Stimulated activated CD4-positive, alpha-beta T cell treated with anti-CD3 and anti-CD28 coated beads, TNF-alpha, amount 100 ng/mL, for 48 hours (primary cell): Measurements from ENCODE around the gene STYXL2.

Source experiments
- DNase-seq, 3 donors: peaks; one replicate each; pipeline ENCODE4 v3.0.0-alpha.2; 2020; ENCODE audit warnings: low read depth in 3 of 3

Gene STYXL2

DNA sequence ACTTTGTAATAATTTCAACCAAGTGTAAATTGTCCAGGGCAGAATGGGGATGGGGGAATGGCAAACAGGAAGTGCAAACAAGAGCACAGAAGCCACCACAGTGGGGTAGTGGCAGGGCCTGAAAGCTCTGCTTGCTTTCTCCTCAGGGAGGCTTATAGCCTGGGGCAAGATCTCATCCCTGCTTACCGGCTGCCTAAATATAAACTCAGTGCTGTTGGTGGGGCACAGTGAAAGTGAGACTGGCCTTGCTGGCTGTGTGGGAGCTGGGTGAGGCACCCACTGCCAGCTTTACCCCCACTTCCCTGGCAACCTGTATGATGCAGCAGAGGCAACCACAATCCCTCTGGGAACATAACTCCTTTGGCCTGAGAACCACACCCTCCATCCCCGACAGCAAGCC is 15.2 kb downstream of the STYXL2 start:
- no peak for DNase-seq

DNA sequence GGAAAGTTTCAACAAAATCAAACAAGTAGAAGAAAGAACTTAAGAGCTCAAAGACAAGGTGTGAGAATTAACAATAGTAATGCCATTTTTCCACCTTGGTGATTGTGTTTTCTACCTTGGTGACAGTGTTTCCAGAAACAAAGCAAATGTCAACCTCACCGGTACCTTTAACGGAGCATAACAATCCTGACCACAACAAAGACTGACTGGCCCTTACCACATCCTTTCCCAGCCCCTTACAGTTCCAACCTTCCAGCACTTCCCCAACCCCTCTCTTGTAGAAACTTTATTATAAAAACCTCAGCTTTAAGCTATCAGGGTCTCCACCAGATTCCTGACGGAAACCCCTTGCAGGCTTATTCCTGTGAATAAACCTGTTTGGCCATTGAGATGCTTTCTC is 16.7 kb downstream of the STYXL2 start:
- DNase-seq, result no peak

DNA sequence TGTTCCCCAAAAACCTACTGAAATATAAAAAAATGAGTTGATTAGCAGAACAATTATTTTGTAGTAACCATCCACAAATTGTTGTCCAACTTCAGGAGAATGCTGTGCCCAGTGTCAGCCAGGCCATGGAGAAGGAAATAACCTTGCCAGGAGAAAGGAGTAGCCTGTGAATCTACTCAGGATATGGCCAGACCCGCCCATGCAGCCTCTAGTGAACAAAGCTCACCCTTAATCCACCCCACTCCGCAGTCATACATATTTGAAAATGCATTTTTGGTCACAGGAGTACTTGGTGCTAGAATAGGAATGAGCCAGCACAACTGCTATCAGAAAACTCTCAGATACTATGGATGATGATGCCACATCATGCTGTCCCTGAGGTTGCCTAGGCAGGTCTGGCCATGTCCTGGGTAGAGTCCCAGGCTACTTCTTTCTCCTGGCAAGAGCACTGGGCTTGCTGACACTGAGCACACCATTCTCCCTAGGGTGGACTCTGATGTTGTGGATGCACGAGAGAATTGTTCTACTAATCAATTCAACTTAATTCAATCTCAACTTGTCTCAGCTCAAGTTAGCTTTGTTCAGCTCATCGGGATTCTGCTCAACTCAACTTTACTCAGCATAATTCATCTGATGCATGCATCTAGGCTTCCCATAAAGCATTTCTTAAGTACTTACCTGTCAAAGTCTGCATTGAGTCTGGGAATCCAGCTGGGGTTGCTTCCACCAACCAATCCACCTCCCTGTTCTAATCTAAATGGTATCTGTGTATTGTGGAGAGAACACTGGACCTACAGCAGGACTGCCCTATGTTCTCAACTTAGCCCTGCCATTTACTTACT is 18.2 kb downstream of the STYXL2 start:
- DNase-seq, result no peak

DNA sequence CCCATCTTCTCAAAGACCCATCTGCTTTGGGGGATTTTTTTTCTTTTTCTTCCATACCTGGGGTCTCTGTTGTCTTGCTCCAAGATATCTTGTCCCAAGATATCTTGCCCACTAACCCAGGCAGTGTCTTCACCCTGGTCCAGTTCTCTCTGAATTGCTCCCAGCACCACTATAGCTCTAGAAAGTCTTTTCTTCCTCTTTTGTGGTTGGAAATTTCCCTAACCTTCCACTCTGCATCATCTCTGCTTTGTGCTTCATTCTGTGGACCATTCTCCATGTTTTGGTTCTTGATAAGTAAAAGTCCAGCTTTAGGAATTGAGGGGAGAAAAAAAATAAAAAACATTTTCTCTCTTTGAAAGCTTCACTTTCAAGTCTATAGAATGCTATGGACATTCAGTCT is 20.9 kb downstream of the STYXL2 start:
- DNase-seq, result no peak

DNA sequence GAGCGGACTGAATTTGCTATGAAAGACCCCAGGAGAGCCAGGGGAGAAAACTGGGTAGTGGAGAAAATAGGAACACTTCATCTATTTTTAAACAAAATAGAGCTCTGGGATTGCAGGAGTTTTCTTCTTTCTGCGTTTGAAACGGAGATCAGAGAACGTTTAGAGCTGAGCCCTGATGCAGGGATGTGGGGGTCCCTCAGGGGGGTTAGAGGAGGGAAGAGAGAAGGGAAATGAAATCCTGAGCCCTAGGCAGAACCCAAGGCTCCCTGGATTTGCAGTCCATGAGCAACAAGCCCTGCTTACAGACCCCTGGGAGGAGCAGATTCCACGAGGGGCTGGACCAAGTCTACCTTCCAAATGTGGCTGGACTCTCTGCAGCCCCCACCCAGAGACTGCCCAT is 21.8 kb downstream of the STYXL2 start:
- DNase-seq, result no peak

DNA sequence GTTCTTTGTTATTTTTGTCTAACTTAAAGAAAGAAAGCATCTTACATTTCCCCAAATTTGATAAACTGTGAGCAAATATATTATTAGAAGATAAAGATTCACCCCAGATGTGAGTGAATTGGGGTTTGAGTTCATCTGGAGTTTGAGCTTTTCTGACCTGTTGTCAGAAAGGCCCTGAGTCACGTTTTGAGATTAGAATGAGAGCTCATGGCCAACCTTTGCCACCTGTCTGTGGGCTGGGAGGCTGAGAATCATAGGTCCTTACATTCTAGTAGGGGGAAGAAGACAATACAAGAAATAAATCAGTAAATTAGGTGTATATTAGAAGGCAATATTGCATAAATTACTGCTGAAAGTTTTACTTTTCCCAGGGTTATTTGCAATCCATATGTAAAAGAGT is 22.3 kb downstream of the STYXL2 start:
- no peak for DNase-seq

DNA sequence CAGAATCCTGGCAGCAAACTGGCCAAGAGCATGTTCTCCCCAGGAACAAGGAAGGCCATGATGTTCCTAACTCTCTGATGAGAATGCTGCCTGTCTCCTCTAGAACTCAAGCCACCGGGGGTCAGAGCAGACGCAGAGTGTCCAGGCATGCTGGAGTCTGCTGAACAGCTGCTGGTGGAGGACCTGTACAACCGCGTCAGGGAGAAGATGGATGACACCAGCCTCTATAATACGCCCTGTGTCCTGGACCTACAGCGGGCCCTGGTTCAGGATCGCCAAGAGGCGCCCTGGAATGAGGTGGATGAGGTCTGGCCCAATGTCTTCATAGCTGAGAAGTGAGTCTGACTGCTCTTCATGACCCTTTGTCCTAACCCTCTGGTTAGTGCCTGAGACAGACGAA is 23.4 kb downstream of the STYXL2 start:
- no peak for DNase-seq

DNA sequence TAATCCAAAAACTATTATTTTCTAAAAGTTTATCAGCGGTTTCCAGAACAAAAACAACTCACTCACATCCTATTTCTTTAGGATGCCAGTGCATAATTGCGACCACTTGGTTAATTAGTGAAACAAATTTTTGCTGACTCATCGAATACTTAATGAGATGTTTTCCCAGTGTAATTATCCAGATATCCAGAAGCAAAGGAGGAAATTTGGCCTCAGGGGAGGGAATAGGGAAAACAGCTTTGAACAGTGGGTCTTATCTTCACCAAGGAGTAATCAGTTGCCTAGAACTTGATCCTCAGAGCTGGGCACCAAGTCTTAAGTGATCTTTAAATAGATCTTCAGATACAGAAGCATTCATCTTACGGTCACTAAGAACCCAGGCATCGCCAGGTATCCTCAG is 24.3 kb downstream of the STYXL2 start:
- DNase-seq, result no peak

DNA sequence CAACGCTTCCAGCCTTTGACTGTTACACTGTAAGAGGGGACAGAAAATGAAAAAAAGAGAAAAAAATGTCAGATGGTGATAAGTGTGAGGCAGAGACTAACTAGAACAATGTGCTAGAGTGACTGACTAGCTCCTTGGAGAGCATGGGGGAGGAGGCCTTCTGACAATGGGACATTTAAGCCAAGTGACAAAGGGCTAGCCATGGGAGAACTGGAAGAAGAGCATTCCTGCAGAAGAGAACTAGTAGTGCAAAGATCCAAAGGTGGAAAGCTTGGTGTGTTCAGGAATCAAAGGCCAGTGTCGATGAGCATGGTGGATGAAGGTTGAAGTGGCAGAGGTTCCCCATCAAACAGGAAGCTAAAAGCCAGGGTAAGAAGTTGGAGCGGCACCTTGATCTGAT is 25.8 kb downstream of the STYXL2 start:
- DNase-seq, result no peak

DNA sequence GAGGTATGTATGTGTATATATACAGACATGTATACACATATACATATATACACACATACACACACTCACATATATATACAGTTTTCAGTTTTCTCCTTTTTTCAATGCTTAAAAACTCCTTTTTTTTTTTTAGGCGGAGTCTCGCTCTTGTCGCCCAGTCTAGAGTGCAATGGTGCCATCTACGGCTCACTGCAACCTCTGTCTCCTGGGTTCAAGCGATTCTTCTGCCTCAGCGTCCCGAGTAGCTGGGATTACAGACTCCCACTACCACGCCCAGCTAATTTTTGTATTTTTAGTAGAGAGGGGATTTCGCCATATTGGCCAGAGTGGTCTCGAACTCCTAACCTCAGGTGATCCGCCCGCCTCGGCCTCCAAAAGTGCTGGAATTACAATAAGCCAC is 27.0 kb downstream of the STYXL2 start:
- no peak for DNase-seq

DNA sequence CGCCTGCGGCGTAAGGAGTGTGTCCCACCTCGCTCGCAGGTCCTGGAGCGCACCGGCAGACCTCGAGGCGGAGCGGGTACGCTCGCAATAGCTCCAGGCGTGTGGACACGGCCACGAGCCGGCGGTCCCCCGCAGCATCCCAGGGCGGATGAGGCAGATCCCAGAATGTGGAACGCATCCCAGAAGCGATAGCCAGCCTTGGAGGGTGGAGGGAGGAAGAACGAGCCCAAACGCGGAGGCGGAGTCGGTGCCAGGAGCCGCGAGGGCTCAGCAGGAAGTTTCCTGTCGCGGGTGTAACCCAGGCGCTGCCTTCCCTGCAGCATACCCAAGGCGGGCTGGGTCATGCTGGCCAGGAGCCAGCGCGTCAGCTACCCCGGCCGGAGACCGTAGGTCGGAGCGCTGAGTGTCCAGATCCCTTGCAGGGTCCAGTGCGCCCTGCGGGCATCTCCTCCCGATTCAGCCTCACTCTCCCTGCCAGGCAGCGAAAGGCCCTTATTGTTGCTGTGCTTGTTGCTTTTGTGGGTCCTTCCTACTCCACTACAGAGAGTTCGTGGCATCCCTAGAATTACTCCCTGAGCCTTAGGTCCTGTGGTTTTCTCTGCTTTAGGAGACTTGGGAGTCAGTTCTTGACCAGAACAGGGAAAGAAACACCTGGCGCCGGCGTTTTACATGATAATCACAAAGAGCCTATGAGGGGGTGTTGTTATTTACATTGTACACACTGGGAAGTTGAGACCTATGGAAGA is 27.7 kb downstream of the STYXL2 start:
- DNase-seq, result no peak

DNA sequence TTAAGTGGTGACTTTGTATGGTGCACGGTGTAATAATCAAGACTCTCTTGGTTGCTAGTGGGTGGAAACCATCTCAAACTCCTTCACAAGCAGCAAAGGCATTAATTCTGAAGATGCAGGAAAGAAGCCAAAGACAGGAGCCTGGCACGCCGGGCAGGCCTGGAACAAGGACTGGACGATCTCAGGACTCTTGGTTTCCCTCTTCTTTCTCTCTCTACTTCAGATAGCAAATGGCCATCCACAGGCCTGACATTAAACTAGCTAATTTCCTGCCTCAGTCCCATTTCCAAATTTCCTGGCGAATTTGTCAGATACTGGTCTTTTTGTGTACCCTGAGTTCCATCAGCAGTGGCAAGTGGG is 28.2 kb downstream of the STYXL2 start:
- DNase-seq, result no peak

DNA sequence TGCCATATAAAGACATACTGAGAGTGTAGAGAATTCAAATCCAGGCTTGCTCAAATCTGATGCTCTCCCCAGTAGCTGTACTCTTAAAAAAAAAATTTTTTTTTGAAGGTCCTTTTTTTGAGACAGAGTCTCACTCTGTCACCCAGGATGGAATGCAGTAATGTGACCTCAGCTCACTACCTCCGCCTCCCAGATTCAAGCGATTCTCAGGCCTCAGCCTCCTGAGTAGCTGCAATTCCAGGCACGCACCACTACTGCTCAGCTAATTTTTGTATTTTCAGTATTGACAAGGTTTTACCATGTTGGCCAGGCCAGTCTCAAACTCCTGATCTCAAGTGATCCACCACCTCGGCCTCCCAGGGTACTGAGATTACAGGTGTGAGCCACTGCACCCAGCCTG is 28.7 kb downstream of the STYXL2 start:
- no peak for DNase-seq

DNA sequence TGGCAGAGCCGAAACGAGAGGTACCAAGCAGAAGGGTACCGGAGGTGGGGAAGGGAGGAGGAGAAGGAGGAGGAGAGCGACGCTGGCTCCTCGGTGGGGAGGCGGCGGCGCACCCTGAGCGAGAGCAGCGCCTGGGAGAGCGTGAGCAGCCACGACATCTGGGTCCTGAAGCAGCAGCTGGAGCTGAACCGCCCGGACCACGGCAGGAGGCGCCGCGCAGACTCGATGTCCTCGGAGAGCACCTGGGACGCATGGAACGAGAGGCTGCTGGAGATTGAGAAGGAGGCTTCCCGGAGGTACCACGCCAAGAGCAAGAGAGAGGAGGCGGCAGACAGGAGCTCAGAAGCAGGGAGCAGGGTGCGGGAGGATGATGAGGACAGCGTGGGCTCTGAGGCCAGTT is 32.4 kb downstream of the STYXL2 start:
- no peak for DNase-seq

DNA sequence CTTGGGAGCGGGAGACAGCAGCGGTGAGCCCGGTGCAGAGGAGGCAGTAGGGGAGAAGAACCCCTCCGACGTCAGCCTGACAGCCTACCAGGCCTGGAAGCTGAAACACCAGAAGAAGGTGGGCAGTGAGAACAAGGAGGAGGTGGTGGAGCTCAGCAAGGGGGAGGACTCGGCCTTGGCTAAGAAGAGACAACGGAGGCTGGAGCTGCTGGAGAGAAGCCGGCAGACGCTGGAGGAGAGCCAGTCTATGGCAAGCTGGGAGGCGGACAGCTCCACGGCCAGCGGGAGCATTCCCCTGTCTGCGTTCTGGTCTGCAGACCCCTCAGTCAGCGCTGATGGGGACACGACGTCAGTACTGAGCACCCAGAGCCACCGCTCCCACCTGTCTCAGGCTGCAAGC is 32.9 kb downstream of the STYXL2 start:
- no peak for DNase-seq

DNA sequence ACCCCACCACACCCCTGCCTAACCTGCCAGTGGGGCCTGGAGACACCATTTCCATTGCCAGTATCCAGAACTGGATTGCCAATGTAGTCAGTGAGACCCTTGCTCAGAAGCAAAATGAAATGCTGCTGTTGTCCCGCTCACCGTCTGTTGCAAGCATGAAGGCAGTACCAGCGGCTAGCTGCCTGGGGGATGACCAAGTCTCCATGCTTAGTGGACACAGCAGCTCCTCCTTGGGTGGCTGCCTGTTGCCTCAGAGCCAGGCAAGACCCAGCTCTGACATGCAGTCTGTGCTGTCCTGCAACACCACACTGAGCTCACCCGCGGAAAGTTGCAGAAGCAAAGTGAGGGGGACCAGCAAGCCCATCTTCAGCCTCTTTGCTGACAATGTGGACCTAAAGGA is 33.4 kb downstream of the STYXL2 start:
- DNase-seq, result no peak

DNA sequence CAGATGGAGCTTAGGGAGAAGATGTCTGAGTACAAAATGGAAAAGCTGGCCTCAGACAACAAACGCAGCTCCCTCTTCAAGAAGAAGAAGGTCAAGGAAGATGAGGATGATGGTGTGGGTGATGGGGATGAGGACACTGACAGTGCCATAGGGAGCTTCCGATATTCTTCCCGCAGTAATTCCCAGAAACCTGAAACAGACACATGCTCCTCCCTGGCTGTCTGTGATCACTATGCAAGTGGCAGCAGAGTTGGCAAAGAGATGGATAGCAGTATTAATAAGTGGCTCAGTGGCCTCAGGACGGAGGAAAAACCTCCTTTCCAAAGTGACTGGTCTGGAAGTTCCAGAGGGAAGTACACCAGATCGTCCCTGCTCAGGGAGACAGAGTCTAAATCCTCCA is 33.8 kb downstream of the STYXL2 start:
- DNase-seq, result no peak

DNA sequence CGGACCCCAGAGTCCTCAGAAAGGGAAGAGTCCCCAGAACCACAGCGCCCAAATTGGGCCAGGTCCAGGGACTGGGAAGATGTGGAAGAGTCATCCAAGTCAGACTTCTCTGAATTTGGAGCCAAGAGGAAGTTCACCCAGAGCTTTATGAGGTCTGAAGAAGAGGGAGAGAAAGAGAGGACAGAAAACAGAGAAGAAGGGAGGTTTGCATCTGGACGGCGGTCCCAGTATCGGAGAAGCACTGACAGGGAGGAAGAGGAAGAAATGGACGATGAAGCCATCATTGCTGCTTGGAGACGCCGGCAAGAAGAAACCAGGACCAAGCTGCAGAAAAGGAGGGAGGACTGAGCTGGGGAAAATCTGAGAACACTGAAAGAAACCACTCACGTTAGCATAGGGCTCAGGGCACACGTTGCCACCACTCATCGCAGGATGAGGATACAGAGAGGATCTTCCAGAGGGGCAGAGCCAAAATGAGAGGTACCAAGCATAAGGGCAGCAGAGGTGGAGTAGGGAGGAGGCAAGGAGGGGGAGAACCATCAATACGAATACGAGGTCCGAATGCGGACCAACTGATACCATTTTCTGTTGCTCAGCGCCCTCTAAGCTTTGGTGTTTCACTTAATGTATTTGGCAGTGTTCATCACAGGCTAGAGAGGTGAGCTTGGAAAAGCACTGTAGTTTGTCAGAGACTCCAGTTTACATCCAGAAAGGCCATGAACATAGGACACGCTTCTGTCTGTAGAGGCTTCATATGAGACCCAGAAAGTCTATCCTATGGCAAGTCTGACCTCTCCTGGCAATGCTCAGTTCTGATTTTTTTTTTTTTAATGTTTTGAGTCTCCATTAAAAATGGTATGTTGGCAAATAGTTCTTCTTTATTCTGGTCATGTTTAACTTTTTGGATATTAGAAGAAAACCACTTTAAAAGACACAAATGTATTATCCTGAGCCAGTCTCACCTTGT is 34.7 kb downstream of the STYXL2 start:
- no peak for DNase-seq

DNA sequence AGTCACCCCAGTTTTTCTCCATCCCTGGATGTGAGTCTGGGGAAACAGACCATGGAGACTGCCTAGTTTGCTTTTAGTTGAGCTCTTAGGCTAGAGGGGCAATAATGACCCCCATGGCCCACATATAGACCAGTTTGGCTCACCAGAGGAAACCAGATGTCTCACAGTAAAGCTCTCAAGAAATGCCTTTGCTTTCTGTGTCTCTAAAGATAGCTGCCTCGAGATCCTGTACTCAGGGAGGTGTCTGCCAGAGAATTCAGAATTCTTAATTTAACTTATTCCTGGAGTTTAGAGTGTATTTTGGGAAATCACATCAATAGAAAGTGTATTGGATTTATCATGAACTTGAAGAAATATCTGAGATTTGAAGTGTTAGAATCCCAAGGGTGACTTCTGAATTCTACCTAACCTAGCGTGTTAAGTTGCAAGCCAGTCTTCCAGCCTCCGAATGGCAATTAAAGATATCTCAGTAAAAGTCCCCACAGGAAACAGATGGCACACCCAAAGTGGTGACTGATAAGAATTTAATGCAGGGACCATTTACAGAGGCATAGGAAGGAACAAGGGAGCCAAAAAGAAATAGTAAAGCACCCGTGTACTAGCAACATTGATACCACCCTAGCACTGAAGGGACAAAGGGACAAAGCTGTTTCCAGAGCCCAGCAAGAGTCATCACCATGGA is 37.1 kb downstream of the STYXL2 start:
- no peak for DNase-seq

DNA sequence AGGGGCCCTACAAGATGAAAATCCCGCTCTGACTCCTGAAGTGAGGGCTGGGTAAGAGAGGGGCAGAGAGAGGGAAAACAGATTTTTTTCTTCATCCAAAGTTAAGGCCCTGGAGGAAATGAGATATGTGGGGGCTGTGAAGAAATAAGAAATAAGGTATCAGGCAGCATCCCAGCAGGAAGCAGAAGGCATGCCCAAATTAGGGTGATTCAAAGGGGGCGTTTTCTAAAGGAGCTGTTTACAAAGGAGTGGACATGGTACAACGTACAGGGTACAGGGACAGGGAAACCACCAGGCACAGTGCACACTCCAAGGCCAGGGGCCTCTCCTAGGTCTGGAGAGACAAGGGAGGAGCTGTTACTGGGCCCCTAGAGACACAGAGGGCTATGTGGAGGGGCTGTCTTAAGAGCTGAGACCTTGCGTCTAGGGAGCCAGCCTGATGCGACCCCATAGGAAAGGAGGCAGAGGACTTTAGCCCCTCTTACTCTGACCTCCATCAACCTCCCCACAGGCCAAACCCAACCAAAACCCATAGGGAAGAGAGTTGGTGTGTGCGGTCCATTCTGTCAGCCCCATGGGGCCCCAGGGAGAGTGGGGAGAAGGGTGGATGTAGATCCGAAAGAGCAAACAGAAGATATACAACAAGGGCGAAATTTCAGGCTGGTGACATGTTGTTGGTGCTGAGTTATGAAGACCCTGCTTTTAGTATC is 38.6 kb downstream of the STYXL2 start:
- no peak for DNase-seq

DNA sequence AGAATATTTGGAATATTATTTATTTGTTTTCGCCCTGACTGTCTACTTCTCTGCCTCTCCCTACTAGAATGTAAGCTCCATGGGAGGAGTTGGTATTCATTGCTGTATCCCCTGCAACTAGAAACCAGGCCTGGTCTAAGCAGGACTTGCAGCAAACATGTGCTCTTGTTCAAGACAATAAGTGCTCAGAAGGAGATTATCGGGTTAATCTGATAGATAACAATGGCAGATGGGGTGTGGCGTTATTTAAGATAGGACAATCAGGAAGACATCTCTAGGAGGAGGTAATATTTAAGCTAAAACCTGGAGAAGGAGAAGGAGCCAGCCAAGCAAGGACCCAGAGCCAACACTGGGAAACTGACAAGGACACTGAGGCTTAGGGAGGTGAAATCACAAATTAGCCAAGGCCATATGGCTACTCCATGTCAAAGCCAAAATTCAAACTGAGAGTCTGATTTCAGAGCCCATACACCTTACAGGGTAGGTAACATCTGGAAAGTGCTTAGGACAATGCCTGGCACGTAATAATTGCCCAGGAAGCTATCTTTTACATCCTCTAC is 41.5 kb downstream of the STYXL2 start:
- no peak for DNase-seq
